OCI-LY7 (cell line): ENCODE measurements around the gene TMEM170B.

Experiments used
- CTCF ChIP-seq: fragments of 200-600 bp; sonication (generic); conservative IDR thresholded peaks from 2 replicates; pipeline ENCODE4 v1.5.1; 2014; ENCODE audit warnings: mild to moderate bottlenecking, antibody characterized with exemption, low read length, moderate library complexity, mixed read lengths
- EZH2phosphoT487 ChIP-seq: fragments of 200-600 bp; sonication (generic); IDR thresholded peaks from 2 replicates; pipeline ENCODE4 v1.6.1; 2018; ENCODE audit warnings: low read depth, borderline replicate concordance, mild to moderate bottlenecking, mixed run types, antibody characterized with exemption, low read length, moderate library complexity, mixed read lengths

- TF ChIP-seq CTCF (no peak), EZH2phosphoT487 (no peak)
Measured at GRCh38 chr6:11522812-11523605, 14.5 kb upstream of the TMEM170B start.
